ENCODE results near the gene SPO11. TPM values are rescaled to one million over a fixed set of nuclear protein-coding genes. Genes with fewer than 3 reads are reported as not detected.

SPO11 gene
- total RNA-seq, 1 donor from 2014 or later, result not detected

- H3K36me3 Mint-ChIP-seq (ENCODE audit: low read depth), result no peaks in the 10 kb centered on the region
- no peak overlapping the region for H3K4me3 Mint-ChIP-seq
- no peak for DNase-seq (ENCODE audit: low read depth, low spot score)
These were observed 38.6 kb upstream of the SPO11 start for GRCh38 chr20:57291003-57291402.

GRCh38 chr20:57291694-57292093 lies 37.9 kb upstream of the SPO11 start:
- Mint-ChIP-seq H3K4me1 (peaks cover 66% of the 10 kb centered on the region), H3K36me3 (ENCODE audit: low read depth) (no peaks in the 10 kb centered on the region), H3K27ac (ENCODE audit: unreplicated experiment) (no peak overlapping the region), H3K9me3 (no peaks in the 10 kb centered on the region), H3K27me3 (ENCODE audit: low read depth) (no peaks in the 10 kb centered on the region), H3K4me3 (no peak overlapping the region)
- no peak for DNase-seq (ENCODE audit: low read depth, low spot score)
- no peak for TF ChIP-seq CTCF (conservative IDR thresholded peaks at IDR 0.05)

More at GRCh38 chr20:57291003-57291402, 38.6 kb upstream of the SPO11 start:
- Mint-ChIP-seq H3K27ac (ENCODE audit: unreplicated experiment) (no peak overlapping the region), H3K27me3 (ENCODE audit: low read depth) (no peaks in the 10 kb centered on the region), H3K4me1 (peaks cover 72% of the 10 kb centered on the region), H3K9me3 (no peaks in the 10 kb centered on the region)
- TF ChIP-seq CTCF (conservative IDR thresholded peaks at IDR 0.05), result no peak

GRCh38 chr20:57292611-57293010 lies 37.0 kb upstream of the SPO11 start:
- no peak for TF ChIP-seq CTCF (conservative IDR thresholded peaks at IDR 0.05)
- Mint-ChIP-seq H3K4me1 (peaks cover 57% of the 10 kb centered on the region), H3K27me3 (ENCODE audit: low read depth) (no peaks in the 10 kb centered on the region), H3K27ac (ENCODE audit: unreplicated experiment) (no peak overlapping the region), H3K36me3 (ENCODE audit: low read depth) (no peaks in the 10 kb centered on the region), H3K4me3 (no peak overlapping the region), H3K9me3 (no peaks in the 10 kb centered on the region)
- DNase-seq (ENCODE audit: low read depth, low spot score), result no peak

- TF ChIP-seq CTCF (conservative IDR thresholded peaks at IDR 0.05), result no peak
- Mint-ChIP-seq H3K4me1 (peaks cover 43% of the 10 kb centered on the region), H3K4me3 (no peak overlapping the region), H3K36me3 (ENCODE audit: low read depth) (no peaks in the 10 kb centered on the region), H3K27ac (ENCODE audit: unreplicated experiment) (no peak overlapping the region), H3K9me3 (no peaks in the 10 kb centered on the region), H3K27me3 (ENCODE audit: low read depth) (no peaks in the 10 kb centered on the region)
- DNase-seq (ENCODE audit: low read depth, low spot score), result no peak
These were observed 35.6 kb upstream of the SPO11 start for GRCh38 chr20:57293995-57294394.

GRCh38 chr20:57294550-57294949 lies 35.1 kb upstream of the SPO11 start:
- TF ChIP-seq CTCF (conservative IDR thresholded peaks at IDR 0.05), result no peak
- no peaks in the 10 kb centered on the region for H3K36me3 Mint-ChIP-seq (ENCODE audit: low read depth)
- no peaks in the 10 kb centered on the region for H3K9me3 Mint-ChIP-seq
- H3K4me3 Mint-ChIP-seq, result peak overlapping the region; percentile 33
- no peaks in the 10 kb centered on the region for H3K27me3 Mint-ChIP-seq (ENCODE audit: low read depth)
- DNase-seq (ENCODE audit: low read depth, low spot score), result no peak
- peaks cover 38% of the 10 kb centered on the region for H3K4me1 Mint-ChIP-seq
- peak overlapping the region; percentile 3 for H3K27ac Mint-ChIP-seq (ENCODE audit: unreplicated experiment)

GRCh38 chr20:57298457-57298856 lies 31.1 kb upstream of the SPO11 start:
- no peak for DNase-seq (ENCODE audit: low read depth, low spot score)
- H3K27ac Mint-ChIP-seq (ENCODE audit: unreplicated experiment), result no peak overlapping the region
- H3K4me3 Mint-ChIP-seq, result no peak overlapping the region
- no peaks in the 10 kb centered on the region for H3K36me3 Mint-ChIP-seq (ENCODE audit: low read depth)
- peaks cover 14% of the 10 kb centered on the region for H3K4me1 Mint-ChIP-seq
- no peaks in the 10 kb centered on the region for H3K9me3 Mint-ChIP-seq
- H3K27me3 Mint-ChIP-seq (ENCODE audit: low read depth), result no peaks in the 10 kb centered on the region
- TF ChIP-seq CTCF (conservative IDR thresholded peaks at IDR 0.05), result no peak
